GM18517 (cell line): ENCODE results near the gene KRTAP10-3.
"Not testable (repeated sequence)": the region's sequence is repeated elsewhere in the genome, so short reads cannot be mapped to it uniquely, and the experiment has no call there.

ENCODE experiments used
- ATAC-seq: cut with Tn5 transposase; IDR thresholded peaks from one replicate; pipeline ENCODE4 v1.9.1; 2021; ENCODE audit warnings: mild to moderate bottlenecking, moderate library complexity; ENCODE audit not compliant: unreplicated experiment

KRTAP10-3 gene

GRCh38 chr21:44572959-44573583 lies 14.5 kb upstream of the KRTAP10-3 start:
- ATAC-seq, result no peak

GRCh38 chr21:44571844-44572782 lies 13.5 kb upstream of the KRTAP10-3 start:
- no peak for ATAC-seq

GRCh38 chr21:44571296-44571695 lies 12.7 kb upstream of the KRTAP10-3 start:
- no peak for ATAC-seq

- ATAC-seq, result no peak
Observed at GRCh38 chr21:44569861-44570517, 11.4 kb upstream of the KRTAP10-3 start.

GRCh38 chr21:44568667-44569556 lies 10.3 kb upstream of the KRTAP10-3 start:
- ATAC-seq, result no peak

- no peak for ATAC-seq
Observed at GRCh38 chr21:44568261-44568660, 9.7 kb upstream of the KRTAP10-3 start.

GRCh38 chr21:44567481-44568171 lies 9.0 kb upstream of the KRTAP10-3 start:
- no peak for ATAC-seq

- ATAC-seq, result no peak
Observed at GRCh38 chr21:44566403-44566802, 7.8 kb upstream of the KRTAP10-3 start.

- ATAC-seq, result no peak
Observed at GRCh38 chr21:44564886-44565598, 6.4 kb upstream of the KRTAP10-3 start.

GRCh38 chr21:44564099-44564498 lies 5.5 kb upstream of the KRTAP10-3 start:
- no peak for ATAC-seq

GRCh38 chr21:44558329-44558675 lies 293 bp downstream of the KRTAP10-3 start:
- not testable (repeated sequence) for ATAC-seq

- no peak for ATAC-seq
Observed at GRCh38 chr21:44557491-44558328, 885 bp downstream of the KRTAP10-3 start.

GRCh38 chr21:44556879-44557278 lies 1.7 kb downstream of the KRTAP10-3 start:
- no peak for ATAC-seq

- ATAC-seq, result no peak
Observed at GRCh38 chr21:44555200-44555875, 3.3 kb downstream of the KRTAP10-3 start.

GRCh38 chr21:44552681-44553080 lies 5.9 kb downstream of the KRTAP10-3 start:
- ATAC-seq, result no peak

GRCh38 chr21:44552136-44552535 lies 6.5 kb downstream of the KRTAP10-3 start:
- ATAC-seq, result no peak

GRCh38 chr21:44551340-44551961 lies 7.1 kb downstream of the KRTAP10-3 start, which contains the start of gene KRTAP10-2:
TSS of gene KRTAP10-2 (minus strand) at chr21:44551505. CDS start at chr21:44551458, 47 bp downstream.
- ATAC-seq, result no peak
